Mesenteric fat pad (tissue), 1 donor: Measurements from ENCODE around the gene GVQW3. TPM values are rescaled to one million over a fixed set of nuclear protein-coding genes. Genes with fewer than 3 reads are reported as not detected.

Source experiments
- DNase-seq: peaks from one replicate; pipeline ENCODE4 v3.0.0-alpha.2; 2020; ENCODE audit warnings: low spot score
- long read RNA-seq: library from polyadenylated mRNA; unstranded; transcript quantifications from one replicate; pipeline ENCODE4 v2.0.0, GENCODE V29; 2020
- total RNA-seq: library from RNA; stranded (reverse); fragmentation: NEBNext Ultra II Directional; extraction: Animal tissue kit (Norgen Biotek cat#: 25700); gene quantifications from one replicate; pipeline ENCODE4 v1.2.1, GENCODE V29; 2021
- donor health status: DM: yes; HTN: yes; CAD: no.

Gene GVQW3
- total RNA-seq = 1.1 TPM
- long read RNA-seq = 0 reads

DNA sequence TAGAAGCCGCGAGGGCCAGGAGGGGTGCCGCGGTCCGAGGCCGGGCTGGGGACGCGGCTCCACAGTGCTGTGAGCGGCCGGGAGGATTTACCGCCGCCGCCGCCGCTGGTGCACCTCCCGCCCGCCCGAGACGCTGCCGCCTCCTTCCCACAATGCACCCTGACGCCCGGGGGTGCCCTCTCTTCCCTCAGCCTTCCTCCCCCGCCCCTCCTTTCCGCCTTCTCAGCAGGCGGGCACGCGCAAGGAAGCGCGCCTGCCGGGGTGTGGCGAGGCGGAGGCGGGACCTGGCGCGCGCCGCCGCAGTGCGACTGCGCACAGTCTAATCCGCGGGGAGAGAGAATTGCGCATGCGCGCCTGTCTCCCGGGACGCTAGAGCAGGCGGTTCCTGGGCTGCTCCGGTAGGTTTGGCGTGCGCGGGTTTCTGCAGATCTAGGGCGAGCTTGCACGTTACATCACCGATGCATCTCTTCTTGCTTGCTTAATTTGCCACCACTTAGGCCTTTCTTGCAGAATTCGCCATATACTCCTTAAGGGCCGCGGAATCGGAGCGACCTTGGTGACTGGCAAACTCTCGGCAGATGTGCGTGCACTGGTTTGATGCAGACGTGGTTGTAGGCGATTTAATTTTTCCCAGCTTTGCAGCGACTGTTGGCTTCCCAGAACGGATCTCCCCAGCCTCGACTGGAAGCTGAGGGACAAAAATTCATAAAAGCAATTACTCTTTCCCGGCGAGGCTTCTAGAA, at the start of gene GVQW3, which contains the start of gene THAP12:
GVQW3 (plus strand) TSS at position 347 of the 743 bp plus-strand sequence. CDS start 506 bp downstream, outside the sequence.
THAP12 (minus strand) TSS at position 156 of the 743 bp plus-strand sequence. CDS start 296 bp downstream, outside the sequence.
- DNase-seq = peak; percentile 99

GRCh38 chr11:76334826-76335389, 46.2 kb upstream of the GVQW3 start:
- DNase-seq = peak; percentile 64

- no peak for DNase-seq
Measured at GRCh38 chr11:76335842-76336241, 45.3 kb upstream of the GVQW3 start.

- no peak for DNase-seq
Measured at GRCh38 chr11:76336597-76336996, 44.5 kb upstream of the GVQW3 start.

DNA sequence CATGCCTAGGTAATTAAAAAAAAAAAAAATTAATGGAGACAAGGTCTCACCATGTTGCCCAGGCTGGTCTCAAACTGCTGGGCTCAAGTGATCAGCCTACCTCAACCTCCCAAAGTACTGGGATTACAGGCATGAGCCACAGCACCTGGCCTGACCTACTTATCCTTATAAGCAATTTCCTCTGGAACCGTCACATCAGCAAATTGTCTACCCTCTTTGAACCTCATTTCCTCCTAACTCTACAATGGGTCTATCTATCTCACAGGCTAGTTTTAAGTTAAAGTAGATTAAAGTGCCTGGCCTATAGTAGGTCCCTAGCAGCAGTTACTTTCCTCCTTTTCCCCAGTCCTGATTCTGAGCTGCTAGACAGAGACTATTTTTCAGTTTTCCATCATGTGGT, 43.7 kb upstream of the GVQW3 start:
- no peak for DNase-seq

DNA sequence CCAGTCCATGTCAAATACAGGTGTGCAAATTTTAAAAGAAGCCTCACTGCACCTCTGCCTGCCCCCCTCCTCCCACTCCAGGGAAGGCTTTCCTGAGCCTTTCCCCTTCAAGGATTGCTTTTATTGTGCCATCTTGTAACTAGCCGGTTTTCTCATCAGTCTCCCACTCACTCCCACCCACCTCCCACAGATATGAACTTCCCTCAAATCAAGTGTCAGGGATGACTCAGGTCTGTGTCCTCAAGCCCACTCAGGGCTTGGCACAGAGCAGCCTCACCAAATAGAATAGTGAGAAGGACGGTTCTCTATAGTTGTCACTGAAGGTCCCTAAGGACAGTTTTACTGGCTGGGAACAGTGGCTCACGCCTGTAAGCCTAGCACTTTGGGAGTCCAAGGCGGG, 43.2 kb upstream of the GVQW3 start:
- DNase-seq = no peak

DNA sequence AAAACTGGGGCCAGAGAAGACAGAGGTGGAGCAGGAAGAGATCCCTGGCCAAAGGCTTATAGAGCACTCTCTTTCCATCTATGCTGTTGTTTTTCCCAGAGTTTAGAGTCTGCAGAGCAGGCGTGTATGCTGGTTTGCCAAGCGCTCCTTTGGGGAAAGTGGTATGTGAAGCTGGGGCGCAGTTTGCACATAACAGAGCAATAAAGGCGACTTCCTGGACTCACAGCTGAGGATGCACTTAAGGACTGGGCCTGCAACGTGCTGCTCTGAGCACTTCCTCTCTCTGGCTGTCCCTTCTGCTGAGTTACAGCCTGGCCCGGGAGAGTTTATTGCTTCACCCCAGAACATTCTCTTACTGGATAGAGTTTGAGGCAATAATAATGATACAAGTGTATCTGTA, 41.9 kb upstream of the GVQW3 start:
- peak; percentile 76 for DNase-seq

DNA sequence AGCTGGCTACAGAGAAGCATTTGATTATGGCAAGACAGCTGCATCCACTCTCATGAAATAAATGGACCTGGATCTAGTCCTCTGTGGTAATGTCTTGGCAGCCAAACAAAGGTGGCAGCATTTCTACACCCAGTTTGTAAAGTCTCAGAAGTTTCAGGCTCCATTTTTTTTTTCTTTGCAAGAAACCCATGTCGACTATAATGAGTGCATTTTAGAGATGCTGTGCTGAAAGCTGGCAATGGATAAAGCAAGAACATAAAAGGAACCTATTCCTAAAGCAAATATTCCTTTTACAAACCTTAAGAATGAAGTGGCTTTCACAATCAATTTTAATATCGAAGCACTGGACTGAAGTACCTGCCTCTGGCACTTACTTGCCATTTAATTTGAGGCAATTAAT, 33.7 kb upstream of the GVQW3 start:
- no peak for DNase-seq

DNA sequence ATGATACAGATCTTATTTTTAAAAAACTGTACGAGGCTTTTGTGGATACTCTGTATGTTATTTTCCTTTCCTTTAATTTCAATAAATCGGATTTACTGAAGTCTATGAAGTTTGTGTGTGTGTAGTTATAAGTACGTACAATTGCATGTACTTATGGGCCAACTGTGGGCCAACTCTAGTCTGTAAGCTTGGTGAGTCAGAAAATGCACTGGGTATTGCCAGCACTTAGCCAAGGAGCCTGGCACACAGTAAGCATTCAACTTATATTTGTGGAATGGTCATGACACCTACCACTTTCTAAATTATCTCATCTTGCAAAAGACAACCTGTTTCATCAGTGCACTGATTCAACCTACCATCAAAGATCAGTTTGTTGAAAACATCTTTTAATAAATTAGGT, 32.8 kb upstream of the GVQW3 start:
- no peak for DNase-seq

GRCh38 chr11:76355172-76355571, 26.0 kb upstream of the GVQW3 start:
- no peak for DNase-seq

GRCh38 chr11:76361374-76361773, 19.7 kb upstream of the GVQW3 start:
- no peak for DNase-seq

DNA sequence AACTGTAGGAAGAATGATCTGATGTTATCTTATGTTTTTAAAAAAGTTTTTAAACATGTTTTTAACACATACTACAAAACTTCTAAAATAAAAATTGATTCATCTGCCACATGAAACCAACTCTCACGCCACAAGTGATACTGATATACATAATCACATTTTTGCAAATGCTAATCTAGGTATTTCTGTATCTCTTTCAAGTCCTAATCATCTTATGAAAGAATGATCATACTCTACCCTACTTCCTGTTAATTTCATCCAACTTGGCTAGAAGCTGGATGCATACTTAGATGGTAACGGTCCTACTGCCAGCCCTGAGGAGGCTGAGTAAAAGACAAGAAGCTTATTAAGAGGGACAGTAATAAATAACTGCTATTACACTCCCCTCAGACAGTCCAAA, 19.3 kb upstream of the GVQW3 start:
- DNase-seq = no peak

DNA sequence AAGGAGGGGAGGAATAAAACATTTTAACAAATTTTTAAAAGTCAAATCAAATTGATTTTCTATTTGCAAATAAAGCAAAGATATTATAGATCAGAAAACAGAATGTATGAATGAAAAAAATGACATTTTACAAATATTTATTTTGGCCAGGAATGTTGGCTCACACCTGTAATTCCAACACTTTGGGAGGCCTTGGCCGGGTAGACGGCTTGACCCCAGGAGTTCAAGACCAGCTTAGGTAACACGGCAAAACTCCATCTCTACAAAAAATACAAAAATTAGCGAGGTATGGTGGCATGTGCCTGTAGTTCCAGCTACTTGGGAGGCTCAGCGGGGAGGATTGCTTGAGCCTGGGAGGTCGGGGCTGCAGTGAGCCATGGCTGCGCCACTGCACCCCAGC, 18.4 kb upstream of the GVQW3 start:
- no peak for DNase-seq

- no peak for DNase-seq
Measured at GRCh38 chr11:76365038-76365679, 16.0 kb upstream of the GVQW3 start.

DNA sequence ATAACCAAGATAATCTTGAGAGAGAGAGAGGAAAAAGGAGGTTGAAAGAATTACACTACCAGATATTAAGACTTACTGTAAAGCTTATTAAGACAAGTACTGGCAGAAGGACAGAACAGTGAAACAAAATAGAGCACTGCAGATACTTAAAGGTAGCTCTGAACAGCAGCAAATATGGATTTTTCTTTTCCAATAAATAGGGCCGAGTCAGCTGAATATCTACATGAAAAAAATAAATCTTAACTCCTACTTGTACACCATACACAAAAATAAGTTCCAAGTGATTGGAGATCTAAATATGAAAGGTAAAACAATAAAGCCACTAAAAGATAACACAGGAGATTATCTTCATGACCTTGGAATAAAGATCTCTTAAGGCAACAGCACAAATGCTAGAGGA, 12.6 kb upstream of the GVQW3 start:
- no peak for DNase-seq

DNA sequence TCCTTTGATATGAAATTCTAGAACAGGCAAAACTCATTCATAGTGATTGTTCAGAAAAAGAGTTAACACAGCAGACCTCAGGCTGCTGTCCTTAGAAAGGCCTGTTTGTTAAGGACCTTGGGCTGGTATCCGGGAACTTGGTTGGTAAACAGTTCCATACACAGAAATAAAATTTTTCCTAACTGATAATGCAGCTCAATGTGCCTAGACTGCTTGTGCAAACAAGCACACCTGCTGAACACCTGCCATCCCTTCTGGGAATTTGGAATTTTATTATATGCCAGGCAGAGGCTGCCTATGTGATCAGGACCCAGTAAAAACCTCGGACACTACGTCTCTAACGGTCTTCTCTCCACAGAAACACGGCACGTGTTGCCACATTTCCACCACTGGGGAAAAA, 11.7 kb upstream of the GVQW3 start:
- DNase-seq = no peak

DNA sequence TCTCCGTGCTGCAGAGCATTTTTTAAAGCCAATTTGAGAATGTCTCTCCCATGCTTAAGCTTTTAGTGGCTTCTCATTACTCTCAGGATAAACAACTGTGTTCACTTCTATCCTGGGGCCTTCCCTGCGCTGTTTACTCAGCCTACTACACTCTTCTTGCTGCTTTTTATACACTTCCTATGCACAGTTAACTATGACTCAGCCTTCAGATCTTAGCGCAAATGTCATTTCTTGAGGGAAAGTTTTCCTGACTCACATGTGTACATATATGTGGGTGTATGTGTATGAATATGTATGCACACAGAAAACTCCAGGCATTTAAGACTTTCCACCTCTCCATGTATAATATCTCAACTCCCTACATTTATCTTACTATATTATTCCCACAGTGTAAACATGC, 10.0 kb upstream of the GVQW3 start:
- no peak for DNase-seq

DNA sequence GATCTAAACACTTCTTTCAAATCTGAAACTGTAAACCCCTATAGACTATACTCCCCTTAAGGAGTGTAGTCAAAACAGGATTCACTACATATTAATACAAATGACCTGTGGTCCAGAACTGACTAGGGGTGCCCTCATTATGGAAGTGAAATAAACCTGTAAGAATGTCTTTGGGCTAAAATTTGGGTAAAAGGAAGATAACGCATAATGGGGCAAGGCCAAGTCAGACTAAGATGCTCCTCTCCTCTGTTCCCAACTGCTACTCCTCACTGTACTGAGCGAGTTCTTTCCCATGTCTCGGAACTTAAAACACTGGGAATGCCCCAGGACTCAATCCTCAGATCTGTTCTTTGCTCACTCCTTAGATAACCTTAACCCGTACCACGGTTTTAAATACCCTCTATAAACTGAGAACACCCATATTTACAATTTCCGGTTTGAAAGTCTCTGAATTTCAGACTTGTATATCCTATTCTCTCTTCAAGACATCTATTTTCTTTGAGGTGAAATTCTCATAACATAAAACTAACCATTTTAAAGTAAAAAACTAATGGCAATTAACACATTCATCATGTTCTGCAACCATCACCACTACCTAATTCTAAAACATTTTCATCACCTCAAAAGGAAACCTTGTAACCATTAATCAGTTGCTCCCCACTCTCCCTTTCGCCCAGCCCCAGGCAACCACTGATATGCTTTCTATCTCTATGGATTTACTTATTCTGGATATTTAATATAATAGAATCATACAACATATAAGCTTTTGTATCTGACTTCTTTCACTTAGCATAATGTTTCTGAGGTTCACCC, 4.2 kb upstream of the GVQW3 start:
- no peak for DNase-seq

DNA sequence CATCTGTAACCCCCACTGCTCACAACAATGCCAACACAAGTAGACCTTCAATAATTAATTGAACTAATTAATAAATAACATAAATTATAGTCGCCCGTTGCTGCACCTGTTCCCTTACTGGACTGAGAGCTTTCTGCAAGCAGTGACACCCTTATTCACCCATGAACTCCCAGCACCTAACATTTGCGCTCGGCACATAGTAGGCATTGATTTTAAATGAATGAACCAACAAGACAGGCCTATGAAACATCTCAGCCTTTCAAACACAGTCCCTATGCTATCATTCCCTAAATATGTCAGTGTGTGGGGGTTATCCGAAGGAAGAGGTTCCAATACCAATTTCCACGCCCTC, 1.3 kb upstream of the GVQW3 start:
- DNase-seq = no peak

DNA sequence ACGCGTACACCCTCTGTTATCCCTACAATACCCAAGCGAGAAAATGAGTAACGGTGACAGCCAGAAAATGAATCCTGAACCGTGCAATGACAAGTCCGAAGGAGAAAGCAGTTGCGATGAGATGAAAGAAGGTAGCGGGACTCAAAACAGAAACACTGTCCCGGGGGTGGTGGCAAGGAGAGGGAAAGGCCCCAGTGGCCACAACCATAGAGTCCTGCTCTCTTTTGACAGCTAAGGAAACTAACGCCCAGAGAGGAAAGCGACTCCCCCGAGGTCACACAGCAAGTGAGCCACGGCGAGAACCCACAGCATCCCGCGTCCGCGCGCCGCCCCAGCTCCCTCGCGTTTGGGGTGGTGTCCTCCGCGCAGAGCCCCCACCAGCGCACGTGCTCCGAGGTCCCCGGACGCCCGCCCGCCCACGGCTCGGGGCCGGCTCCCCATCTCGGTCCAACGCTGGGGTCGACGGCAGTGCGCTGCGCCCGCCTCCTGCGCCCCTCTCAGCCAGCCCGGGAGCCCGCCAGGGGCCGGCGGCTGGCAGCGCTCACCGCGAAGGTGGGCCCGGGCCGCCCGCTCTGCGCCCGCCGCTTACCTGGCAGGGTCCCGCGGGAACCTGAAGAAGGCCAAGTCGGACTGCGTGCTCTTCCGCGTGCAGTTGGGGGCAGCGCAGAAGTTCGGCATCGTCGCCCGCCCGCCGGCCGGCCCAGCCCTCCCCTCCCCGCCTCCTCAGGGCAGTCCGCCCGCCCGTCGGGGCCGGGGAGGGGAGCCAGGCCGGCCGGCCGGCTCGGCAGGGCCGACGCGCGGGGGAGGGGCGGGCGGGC, 755 bp upstream of the GVQW3 start:
- peak; percentile 91 for DNase-seq

DNA sequence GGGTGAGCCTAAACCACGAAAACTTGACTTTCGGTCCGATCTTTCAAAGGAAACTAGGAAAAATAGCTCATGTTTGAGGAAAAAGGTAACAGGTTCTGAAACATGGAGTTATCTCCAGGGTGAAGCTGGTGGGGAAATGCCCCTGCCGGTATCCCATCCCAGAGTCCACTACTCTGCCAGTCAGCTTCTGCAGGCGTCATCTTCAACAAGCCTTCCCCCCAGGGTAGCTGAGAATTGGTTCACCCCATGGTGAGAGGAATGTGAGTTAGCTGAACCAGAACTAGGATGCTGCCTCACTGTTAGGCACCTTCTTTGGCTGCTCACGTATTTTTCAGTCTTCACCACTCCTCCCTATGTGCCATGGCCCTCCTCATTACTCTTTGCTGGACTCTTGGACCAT, 1.1 kb downstream of the GVQW3 start:
- DNase-seq = no peak
